Neural progenitor cell (in vitro differentiated cells): ENCODE measurements around the gene ZBTB6.
"Not testable (repeated sequence)": the region's sequence is repeated elsewhere in the genome, so short reads cannot be mapped to it uniquely, and the experiment has no call there.

Experiments used
- CTCF ChIP-seq: fragments of 200-600 bp; sonication (generic); IDR thresholded peaks from 2 replicates; pipeline ENCODE4 v1.5.1; 2017; ENCODE audit warnings: antibody characterized with exemption, mild to moderate bottlenecking
- EZH2phosphoT487 ChIP-seq: fragments of 200-600 bp; sonication (generic); IDR thresholded peaks from 2 replicates; pipeline ENCODE4 v1.6.1; 2017; ENCODE audit warnings: antibody characterized with exemption

DNA sequence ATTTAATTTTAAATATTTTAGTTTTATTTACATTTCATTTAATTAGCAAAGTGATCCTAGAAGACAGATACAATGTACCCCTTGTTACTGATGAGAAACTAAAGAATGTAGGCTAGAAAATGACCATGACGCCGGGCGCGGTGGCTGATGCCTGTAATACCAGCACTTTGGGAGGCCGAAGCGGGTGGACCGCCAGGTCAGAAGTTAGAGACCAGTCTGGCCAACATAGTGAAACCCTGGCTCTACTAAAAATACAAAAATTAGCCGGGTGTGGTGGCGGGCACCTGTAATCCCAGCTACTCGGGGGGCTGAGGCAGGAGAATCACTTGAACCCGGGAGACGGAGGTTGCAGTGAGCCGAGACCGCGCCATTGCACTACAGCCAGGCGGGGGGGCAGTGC, 7.0 kb downstream of the ZBTB6 start:
- not testable (repeated sequence) for TF ChIP-seq CTCF, EZH2phosphoT487
